HG02943 (cell line): ENCODE data around the gene ENPP1.

Source experiments
- ATAC-seq: cut with Tn5 transposase; IDR thresholded peaks from one replicate; pipeline ENCODE4 v1.9.1; 2021; ENCODE audit warnings: mild to moderate bottlenecking, low read depth, moderate library complexity; ENCODE audit not compliant: unreplicated experiment

Gene ENPP1

DNA sequence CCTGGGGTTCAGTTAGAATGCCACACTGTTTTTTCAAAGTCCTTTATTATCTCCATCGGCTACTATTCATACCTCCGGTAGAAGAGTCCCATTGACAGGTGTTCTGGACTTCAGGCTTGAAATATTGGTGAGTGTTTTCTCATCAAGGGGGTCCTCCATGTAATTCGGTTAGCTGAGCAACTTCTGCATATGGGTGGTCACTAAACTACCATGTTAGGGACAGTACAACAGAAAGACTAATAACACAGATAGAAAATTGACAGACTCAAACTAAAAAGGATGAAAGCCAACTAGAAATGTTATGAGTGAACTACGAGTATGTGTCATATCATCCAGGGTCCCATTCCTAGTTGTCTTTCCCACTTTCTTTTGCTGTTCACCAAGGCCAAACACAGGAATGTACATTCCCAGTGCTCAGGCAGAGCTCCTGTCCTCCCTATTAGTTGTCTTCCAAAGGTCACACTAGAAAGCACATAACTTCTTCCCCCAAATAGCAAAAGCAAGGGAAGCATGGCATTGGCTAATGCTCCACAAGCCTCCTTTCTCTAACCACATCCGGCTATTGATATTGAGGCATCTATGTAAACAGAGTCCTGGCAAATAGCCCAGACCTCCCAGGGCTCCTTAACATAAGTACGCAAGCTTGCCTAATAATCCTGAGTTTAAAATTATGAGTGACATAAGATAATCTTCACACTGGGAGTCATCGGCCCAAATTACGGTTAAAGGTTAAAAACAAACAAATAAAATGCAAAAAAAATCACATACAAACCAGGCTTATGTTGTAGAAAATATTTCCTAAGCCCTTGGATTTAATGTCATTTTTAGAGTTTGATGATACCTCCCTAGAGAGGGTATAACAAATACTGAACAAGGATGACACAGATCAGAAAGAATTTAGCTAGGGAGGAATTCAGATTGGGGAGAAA lies 130.1 kb downstream of the ENPP1 start:
- ATAC-seq, result no peak
